ENCODE data around the gene MPDZ. TPM values are rescaled to one million over a fixed set of nuclear protein-coding genes. Genes with fewer than 3 reads are reported as not detected.

MPDZ gene
- total and polyA plus RNA-seq, 2 of the 13 experiments (the other 11 are each of a cell fraction or from before 2014, with no cell fraction given) = 12.4 to 14.7 TPM

DNA sequence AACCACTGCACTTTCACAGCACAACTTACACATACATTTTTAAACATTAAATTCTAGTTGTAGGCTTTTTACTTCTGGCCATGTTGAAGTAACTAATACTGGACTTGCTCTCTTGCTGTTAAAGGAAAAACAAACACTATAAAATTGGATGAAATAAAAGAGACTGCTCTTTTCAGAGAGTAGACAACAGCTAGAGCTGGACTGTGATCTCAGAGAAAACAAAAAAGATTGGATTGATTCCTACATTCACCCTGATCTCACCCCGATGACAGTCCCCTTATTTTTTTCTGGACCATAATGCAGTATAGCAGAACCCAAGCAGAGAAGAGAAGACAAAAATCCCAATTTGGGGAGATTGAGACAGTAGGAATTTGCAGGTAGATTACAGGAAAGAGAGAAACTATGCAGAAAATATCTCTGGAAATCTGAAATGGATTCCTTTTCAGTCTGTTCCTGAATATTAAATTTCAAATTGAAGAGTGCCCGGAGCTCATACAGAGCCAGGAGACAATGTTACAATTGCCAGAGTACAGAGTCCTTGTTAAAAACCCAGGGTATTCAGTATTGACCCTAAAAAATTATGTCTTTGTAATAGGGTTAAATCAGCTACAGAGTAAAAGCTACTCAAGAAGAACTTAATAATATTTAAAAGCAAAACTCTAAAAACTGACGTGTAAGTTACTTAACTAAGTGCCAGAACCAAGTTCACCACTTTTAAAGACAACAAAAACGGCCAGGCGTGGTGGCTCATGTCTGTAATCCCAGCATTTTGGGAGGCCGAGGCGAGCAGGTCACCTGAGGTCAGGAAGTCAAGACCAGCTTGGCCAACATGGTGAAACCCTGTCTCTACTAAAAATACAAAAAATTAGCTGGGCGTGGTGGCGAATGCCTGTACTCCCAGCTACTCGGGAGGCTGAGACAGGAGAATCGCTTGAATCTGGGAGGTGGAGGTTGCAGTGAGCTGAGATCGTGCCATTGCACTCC, 208.6 kb downstream of the MPDZ start:
- TF ChIP-seq, protein P1, sequence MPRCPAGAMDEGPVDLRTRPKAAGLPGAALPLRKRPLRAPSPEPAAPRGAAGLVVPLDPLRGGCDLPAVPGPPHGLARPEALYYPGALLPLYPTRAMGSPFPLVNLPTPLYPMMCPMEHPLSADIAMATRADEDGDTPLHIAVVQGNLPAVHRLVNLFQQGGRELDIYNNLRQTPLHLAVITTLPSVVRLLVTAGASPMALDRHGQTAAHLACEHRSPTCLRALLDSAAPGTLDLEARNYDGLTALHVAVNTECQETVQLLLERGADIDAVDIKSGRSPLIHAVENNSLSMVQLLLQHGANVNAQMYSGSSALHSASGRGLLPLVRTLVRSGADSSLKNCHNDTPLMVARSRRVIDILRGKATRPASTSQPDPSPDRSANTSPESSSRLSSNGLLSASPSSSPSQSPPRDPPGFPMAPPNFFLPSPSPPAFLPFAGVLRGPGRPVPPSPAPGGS (CRISPR knock-in tag; IDR thresholded peaks at IDR 0.05) = no peak
- TF ChIP-seq ZNF17 (CRISPR knock-in tag; IDR thresholded peaks at IDR 0.05) = no peak
- TF ChIP-seq ZNF496 (CRISPR knock-in tag; IDR thresholded peaks at IDR 0.05; ENCODE audit: insufficient replicate concordance) = no peak
- TF ChIP-seq, protein P2, sequence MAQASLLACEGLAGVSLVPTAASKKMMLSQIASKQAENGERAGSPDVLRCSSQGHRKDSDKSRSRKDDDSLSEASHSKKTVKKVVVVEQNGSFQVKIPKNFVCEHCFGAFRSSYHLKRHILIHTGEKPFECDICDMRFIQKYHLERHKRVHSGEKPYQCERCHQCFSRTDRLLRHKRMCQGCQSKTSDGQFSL (CRISPR knock-in tag; IDR thresholded peaks at IDR 0.05) = no peak
- TF ChIP-seq IRF2 (CRISPR knock-in tag; IDR thresholded peaks at IDR 0.05) = no peak
- TF ChIP-seq, protein P3, sequence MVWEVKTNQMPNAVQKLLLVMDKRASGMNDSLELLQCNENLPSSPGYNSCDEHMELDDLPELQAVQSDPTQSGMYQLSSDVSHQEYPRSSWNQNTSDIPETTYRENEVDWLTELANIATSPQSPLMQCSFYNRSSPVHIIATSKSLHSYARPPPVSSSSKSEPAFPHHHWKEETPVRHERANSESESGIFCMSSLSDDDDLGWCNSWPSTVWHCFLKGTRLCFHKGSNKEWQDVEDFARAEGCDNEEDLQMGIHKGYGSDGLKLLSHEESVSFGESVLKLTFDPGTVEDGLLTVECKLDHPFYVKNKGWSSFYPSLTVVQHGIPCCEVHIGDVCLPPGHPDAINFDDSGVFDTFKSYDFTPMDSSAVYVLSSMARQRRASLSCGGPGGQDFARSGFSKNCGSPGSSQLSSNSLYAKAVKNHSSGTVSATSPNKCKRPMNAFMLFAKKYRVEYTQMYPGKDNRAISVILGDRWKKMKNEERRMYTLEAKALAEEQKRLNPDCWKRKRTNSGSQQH (CRISPR knock-in tag; IDR thresholded peaks at IDR 0.05; ENCODE audit: low read depth) = no peak
- no peak for TF ChIP-seq KDM2A (CRISPR knock-in tag; IDR thresholded peaks at IDR 0.05; ENCODE audit: borderline replicate concordance, low read depth)
- no peak for TF ChIP-seq ZNF432 (CRISPR knock-in tag; IDR thresholded peaks at IDR 0.05; ENCODE audit: borderline replicate concordance)
- TF ChIP-seq MBNL3 (CRISPR knock-in tag; conservative IDR thresholded peaks at IDR 0.05) = no peak
- no peak for TF ChIP-seq ZNF44 (CRISPR knock-in tag; IDR thresholded peaks at IDR 0.05)
- no peak for TF ChIP-seq DR1 (CRISPR knock-in tag; IDR thresholded peaks at IDR 0.05)
- no peak for TF ChIP-seq ZBTB7B (CRISPR knock-in tag; IDR thresholded peaks at IDR 0.05)
- TF ChIP-seq ZFP37 (CRISPR knock-in tag; IDR thresholded peaks at IDR 0.05; ENCODE audit: borderline replicate concordance) = no peak
- TF ChIP-seq NR2C2 (CRISPR knock-in tag; IDR thresholded peaks at IDR 0.05; ENCODE audit: borderline replicate concordance) = no peak
- Histone ChIP-seq H3K79me2 (ENCODE audit: insufficient read depth, low read length) (no peaks in the 10 kb centered on the region), H4K20me1 (ENCODE audit: insufficient read depth, low read length) (no peaks in the 10 kb centered on the region), H3K4me3 (replicated peaks in 1 of 3; ENCODE audit: insufficient read depth in 1 of 3, low read depth in 2 of 3, low read length in 3 of 3) (no peak overlapping the region), H3K9me3 (ENCODE audit: low read length) (no peaks in the 10 kb centered on the region), H3K4me2 (ENCODE audit: low read depth, low read length) (no peak overlapping the region), H3K9ac (ENCODE audit: insufficient read depth, low read depth, low read length) (no peak overlapping the region), H3K4me1 (ENCODE audit: insufficient read depth, low read length) (peaks cover 8% of the 10 kb centered on the region; the same call in 1 of the 2 replicates), H2AFZ (ENCODE audit: low read length) (no peak overlapping the region), H3K27ac (ENCODE audit: extremely low read length, insufficient read depth, low read length) (no peak overlapping the region), H3K27me3 (ENCODE audit: control insufficient read depth in 1 of 2, insufficient read depth in 2 of 2, low read length in 2 of 2) (no peaks in the 10 kb centered on the region), H3K36me3 (replicated peaks in 1 of 2; ENCODE audit: control insufficient read depth in 1 of 2, insufficient read depth in 2 of 2, low read length in 2 of 2) (no peaks in the 10 kb centered on the region)
- no TSS peak for BruUV-seq (replicated peaks)
- FAIRE-seq = no peak
- DNase-seq (ENCODE audit: low spot score) = no peak
- ChIA-PET CTCF (ENCODE audit: low intra/inter-chr PET ratio, low total read pairs) (no interaction called here), POLR2A (no interaction called here)
- in situ Hi-C loops (cut with HindIII; ENCODE audit: extremely low pct_ligation_motif_present, low pct_unique_long_range_greater_than_20kb) (no loop called here), intact Hi-C loops (cut with micrococcal nuclease; ENCODE audit: unreplicated experiment) (no loop called here)
- ATAC-seq = no peak
- 43% methylated on average over 12 of the region's 12 CpGs for WGBS (ENCODE audit: low lambda C conversion rate)
